Loucy (cell line): Measurements from ENCODE around the gene C5AR2.
"Not testable (repeated sequence)": the region's sequence is repeated elsewhere in the genome, so short reads cannot be mapped to it uniquely, and the experiment has no call there.

ENCODE experiments used
- H2AFZ ChIP-seq: fragments of 200-600 bp; sonication (generic); 2 replicates; pipeline ENCODE4 v1.6.0; 2016; ENCODE audit warnings: antibody characterized with exemption, mild to moderate bottlenecking, low read length, moderate library complexity
- H3F3A ChIP-seq: fragments of 200-600 bp; 2 replicates; pipeline ENCODE4 v1.6.0; 2016; ENCODE audit warnings: antibody characterized with exemption, low read depth, mild to moderate bottlenecking
- H3K27me3 ChIP-seq: fragments of 200-600 bp; sonication (generic); 2 replicates; pipeline ENCODE4 v1.6.1; 2014; ENCODE audit warnings: low read length, mild to moderate bottlenecking; ENCODE audit not compliant: insufficient read depth, poor library complexity, severe bottlenecking
- H3K36me3 ChIP-seq: fragments of 200-600 bp; sonication (generic); 2 replicates; pipeline ENCODE4 v1.6.1; 2016; ENCODE audit warnings: low read length; ENCODE audit not compliant: insufficient read depth
- H3K4me1 ChIP-seq: fragments of 200-600 bp; sonication (generic); 2 replicates; pipeline ENCODE4 v1.5.1; 2014; ENCODE audit warnings: low read length, mild to moderate bottlenecking; ENCODE audit not compliant: insufficient read depth, poor library complexity, severe bottlenecking
- H3K4me2 ChIP-seq: fragments of 200-600 bp; sonication (generic); 2 replicates; pipeline ENCODE4 v1.6.0; 2014; ENCODE audit warnings: antibody characterized with exemption, low read length, low read depth, mild to moderate bottlenecking; ENCODE audit not compliant: poor library complexity, severe bottlenecking
- H3K4me3 ChIP-seq: fragments of 200-600 bp; sonication (generic); 2 replicates; pipeline ENCODE4 v1.5.1; 2014; ENCODE audit warnings: low read length, mild to moderate bottlenecking, mixed read lengths; ENCODE audit not compliant: poor library complexity, severe bottlenecking
- H3K79me2 ChIP-seq: fragments of 200-600 bp; sonication (generic); 2 replicates; pipeline ENCODE4 v1.6.1; 2014; ENCODE audit warnings: low read length; ENCODE audit not compliant: insufficient read depth
- H3K9ac ChIP-seq: fragments of 200-600 bp; sonication (generic); 2 replicates; pipeline ENCODE4 v1.6.0; 2014; ENCODE audit warnings: mild to moderate bottlenecking, low read depth, low read length, moderate library complexity; ENCODE audit not compliant: poor library complexity, severe bottlenecking
- H3K9me2 ChIP-seq: fragments of 200-600 bp; sonication (generic); replicated peaks from 2 replicates; pipeline ENCODE4 v1.6.1; 2016; ENCODE audit warnings: low read depth, low read length, mixed read lengths
- H3K9me3 ChIP-seq: fragments of 200-600 bp; sonication (generic); 2 replicates; pipeline ENCODE4 v1.6.1; 2014; ENCODE audit warnings: mild to moderate bottlenecking, antibody characterized with exemption, low read length, low read depth; ENCODE audit not compliant: insufficient read depth
- H4K20me1 ChIP-seq: fragments of 200-600 bp; sonication (generic); 2 replicates; pipeline ENCODE4 v1.6.0; 2014; ENCODE audit warnings: antibody characterized with exemption, low read length, mild to moderate bottlenecking; ENCODE audit not compliant: insufficient read depth, poor library complexity, severe bottlenecking
- CTCF ChIP-seq: fragments of 200-600 bp; sonication (generic); conservative IDR thresholded peaks from 2 replicates; pipeline ENCODE4 v1.5.1; 2014; ENCODE audit warnings: mild to moderate bottlenecking, antibody characterized with exemption, low read length
- EZH2phosphoT487 ChIP-seq: fragments of 200-600 bp; IDR thresholded peaks from 2 replicates; pipeline ENCODE4 v1.6.1; 2018; ENCODE audit warnings: antibody characterized with exemption, mild to moderate bottlenecking, moderate library complexity, borderline replicate concordance

C5AR2 gene

DNA sequence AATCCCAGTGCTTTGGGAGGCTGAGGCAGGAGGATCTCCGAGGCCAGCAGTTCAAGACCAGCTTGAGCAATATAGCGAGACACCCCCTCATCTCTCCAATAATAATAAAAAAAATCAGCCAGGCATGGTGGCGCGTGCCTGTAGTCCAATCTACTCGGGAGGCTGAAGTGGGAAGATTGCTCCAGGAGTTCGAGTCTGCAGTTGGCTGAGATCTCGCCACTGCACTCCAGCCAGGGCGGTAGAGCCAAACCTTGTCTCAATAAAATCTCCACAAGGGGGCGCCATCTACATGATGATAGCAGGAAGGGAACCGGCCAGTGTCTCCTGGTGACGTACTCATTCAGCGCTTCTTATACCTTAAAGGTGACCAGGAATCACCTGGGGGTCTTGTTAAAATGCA is 35.9 kb upstream of the C5AR2 start:
- no peaks in the 10 kb centered on the region for H3K9me3 ChIP-seq
- H2AFZ ChIP-seq = no peak overlapping the region
- no peak for TF ChIP-seq EZH2phosphoT487
- TF ChIP-seq CTCF = peak; percentile 82
- H3F3A ChIP-seq = no peaks in the 10 kb centered on the region
- no peaks in the 10 kb centered on the region for H3K9me2 ChIP-seq
- H3K4me2 ChIP-seq = no peak overlapping the region
- H3K79me2 ChIP-seq = no peaks in the 10 kb centered on the region
- no peak overlapping the region for H3K9ac ChIP-seq
- H3K4me3 ChIP-seq = no peak overlapping the region
- no peaks in the 10 kb centered on the region for H4K20me1 ChIP-seq
- H3K36me3 ChIP-seq = no peaks in the 10 kb centered on the region
- H3K4me1 ChIP-seq = peaks cover 9% of the 10 kb centered on the region
- no peaks in the 10 kb centered on the region for H3K27me3 ChIP-seq

DNA sequence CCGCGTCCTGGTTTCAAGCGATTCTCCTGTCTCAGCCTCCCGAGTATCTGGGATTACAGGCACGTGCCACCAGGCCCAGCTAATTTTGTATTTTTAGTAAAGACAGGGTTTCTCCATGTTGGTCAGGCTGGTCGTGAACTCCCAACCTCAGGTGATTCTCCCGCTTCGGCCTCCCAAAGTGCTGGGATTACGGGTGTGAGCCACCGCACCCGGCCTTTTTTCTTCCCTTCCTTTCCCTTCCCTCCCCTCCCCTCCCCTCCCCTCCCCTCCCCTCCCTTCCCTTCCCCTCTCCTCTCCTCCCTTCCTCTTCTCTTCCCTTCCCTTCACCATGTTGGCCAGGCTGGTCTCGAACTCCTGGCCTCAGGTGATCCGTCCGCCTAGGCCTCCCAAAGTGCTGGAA is 31.1 kb upstream of the C5AR2 start:
- not testable (repeated sequence) for H3K27me3 ChIP-seq, H3F3A ChIP-seq, H3K4me1 ChIP-seq, H3K4me2 ChIP-seq, H3K9me3 ChIP-seq, H3K36me3 ChIP-seq, H4K20me1 ChIP-seq, H3K79me2 ChIP-seq, H3K9me2 ChIP-seq, H3K4me3 ChIP-seq, H3K9ac ChIP-seq, H2AFZ ChIP-seq

- Histone ChIP-seq H3K9me2 (no peaks in the 10 kb centered on the region), H3K4me1 (peaks cover 9% of the 10 kb centered on the region), H3K9ac (no peak overlapping the region), H3K9me3 (no peaks in the 10 kb centered on the region), H3K4me3 (no peak overlapping the region), H3K4me2 (no peak overlapping the region), H3F3A (no peaks in the 10 kb centered on the region), H3K36me3 (no peaks in the 10 kb centered on the region), H4K20me1 (no peaks in the 10 kb centered on the region), H3K79me2 (no peaks in the 10 kb centered on the region), H3K27me3 (no peaks in the 10 kb centered on the region), H2AFZ (no peak overlapping the region)
- no peak for TF ChIP-seq EZH2phosphoT487
- no peak for TF ChIP-seq CTCF
Observed at GRCh38 chr19:47302249-47302648, 29.7 kb upstream of the C5AR2 start.

DNA sequence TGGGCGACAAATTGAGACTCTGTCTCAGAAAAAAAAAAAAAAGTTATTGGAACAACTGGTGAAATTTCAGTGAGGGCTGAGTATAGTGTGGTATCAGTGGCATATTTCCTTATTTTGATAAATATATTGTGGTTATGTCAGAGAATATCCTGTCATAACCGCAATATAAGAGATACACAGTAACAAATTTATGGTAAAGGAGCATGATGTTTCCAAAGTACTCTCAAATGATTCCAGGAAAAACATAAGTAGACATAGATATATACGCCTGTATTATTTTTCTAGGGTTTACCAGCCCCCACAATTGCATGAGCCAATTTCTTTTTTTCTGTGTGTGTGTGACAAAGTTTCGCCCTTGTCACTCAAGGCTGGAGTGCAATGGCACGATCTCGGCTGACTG is 28.0 kb upstream of the C5AR2 start:
- no peaks in the 10 kb centered on the region for H3K27me3 ChIP-seq
- H3K4me3 ChIP-seq = no peak overlapping the region
- peaks cover 9% of the 10 kb centered on the region for H3K4me1 ChIP-seq
- no peaks in the 10 kb centered on the region for H4K20me1 ChIP-seq
- TF ChIP-seq CTCF (no peak), EZH2phosphoT487 (no peak)
- H3F3A ChIP-seq = no peaks in the 10 kb centered on the region
- H3K36me3 ChIP-seq = no peaks in the 10 kb centered on the region
- H3K4me2 ChIP-seq = no peak overlapping the region
- H2AFZ ChIP-seq = no peak overlapping the region
- H3K79me2 ChIP-seq = no peaks in the 10 kb centered on the region
- H3K9me2 ChIP-seq = no peaks in the 10 kb centered on the region
- no peaks in the 10 kb centered on the region for H3K9me3 ChIP-seq
- H3K9ac ChIP-seq = no peak overlapping the region
